HCEC 1CT (cell line): ENCODE measurements around the gene ACHE.
"Not testable (repeated sequence)": the region's sequence is repeated elsewhere in the genome, so short reads cannot be mapped to it uniquely, and the experiment has no call there.

ENCODE experiments used
- DNase-seq: peaks from one replicate; pipeline ENCODE4 v3.0.0-alpha.2; 2017

Gene ACHE

DNA sequence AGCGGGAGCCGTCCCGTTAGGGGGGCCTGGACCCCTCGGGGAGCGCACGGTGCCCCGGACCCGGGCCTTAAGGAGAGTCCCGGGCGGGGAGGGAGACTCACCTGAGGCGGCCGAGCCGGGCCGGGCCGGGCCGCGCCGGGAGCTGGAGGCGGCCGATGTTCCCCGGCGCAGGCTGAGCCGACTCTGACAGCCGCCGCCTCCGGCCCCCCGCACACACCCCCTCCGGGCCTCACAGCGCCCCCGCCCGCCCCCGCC is at the start of gene ACHE:
TSS of gene ACHE (minus strand) at position 188 of the 255 bp plus-strand sequence. CDS start 1,656 bp downstream, outside the sequence.
- DNase-seq: no peak

DNA sequence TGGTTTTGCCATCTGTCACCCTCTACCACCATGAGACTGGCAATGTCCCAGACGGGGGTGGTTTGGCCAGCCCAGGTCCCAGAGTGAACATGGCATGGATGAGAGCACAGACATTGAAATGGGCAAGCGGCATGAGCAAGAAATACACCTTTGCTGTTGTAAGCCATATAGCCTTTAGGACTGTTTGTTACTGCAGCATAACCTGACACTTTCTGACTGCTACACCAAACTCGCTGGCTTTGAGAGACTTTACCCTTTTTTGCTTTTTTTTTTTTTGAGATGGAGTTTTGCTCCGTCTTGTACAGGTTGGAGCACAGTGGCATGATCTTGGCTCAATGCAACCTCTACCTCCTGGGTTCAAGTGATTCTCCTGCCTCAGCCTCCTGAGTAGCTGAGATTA is 48.5 kb upstream of the ACHE start:
- no peak for DNase-seq

DNA sequence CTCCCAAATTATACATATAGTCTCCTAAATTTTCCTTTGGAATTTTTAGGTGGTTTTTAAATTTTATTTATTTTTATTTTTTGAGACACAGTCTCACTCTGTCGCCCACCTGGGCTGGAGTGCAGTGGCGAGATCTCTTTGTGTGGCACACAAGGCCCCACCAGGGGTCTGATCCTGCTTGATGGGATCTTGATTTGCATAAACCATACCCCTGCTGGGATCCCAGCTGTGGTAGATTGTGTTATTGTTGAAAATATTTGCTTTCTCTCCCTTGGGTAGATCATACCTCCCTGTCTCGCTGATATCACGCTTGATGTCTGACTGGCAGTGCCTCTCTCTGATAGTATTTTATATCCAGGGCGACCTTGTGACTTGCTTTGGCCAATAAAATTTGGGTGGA is 48.0 kb upstream of the ACHE start:
- DNase-seq: no peak

DNA sequence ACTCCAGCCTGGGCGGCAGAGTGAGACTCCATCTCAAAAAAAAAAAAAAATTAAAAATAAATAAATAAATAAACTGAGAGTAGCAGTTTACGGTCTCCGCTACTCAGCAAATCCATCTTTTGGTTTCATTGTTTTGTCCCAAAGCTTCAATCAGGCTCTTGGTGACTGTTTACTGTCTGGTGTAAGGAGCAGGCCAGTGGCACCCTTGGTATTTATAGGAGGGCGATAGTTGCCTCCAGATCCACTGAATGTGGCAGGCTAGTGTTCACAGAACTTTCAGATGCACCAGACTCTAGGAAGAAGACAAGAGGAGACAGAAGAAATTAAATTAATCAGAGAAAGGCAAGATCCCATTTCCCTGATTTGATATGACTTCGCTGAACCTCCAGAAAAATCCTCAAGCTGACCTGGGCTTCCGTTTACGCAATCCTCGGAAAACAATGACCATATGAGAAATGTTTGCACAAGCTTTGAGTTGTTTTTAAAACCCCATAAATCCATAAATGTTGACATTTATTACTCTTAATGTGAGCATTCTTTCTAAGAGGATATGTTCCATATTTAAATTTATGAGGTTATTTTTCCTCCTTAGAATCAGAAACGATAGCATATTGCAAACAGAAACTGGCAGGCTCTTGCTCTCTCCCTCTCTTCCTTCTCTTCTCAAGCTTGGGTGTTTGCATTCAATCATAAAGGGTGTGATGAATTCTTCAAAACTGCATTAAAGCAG is 46.5 kb upstream of the ACHE start:
- DNase-seq: peak; percentile 44

DNA sequence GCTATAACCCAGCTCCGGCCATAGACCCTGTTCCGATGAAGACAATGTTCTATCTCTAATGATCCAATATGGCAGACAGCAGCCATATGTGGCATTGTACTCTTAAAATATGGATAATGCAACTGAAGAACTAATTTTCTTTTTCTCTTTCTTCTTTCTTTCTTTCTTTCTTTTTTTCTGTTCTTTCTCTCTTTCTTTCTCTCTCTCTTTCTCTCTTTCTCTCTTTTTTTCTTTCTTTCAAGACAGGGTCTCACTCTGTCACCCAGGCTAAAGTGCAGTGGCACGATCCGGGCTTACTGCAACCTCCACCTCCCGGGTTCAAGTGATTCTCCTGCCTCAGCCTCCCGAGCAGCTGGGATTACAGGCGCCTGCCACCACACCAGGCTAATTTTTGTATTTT is 40.5 kb upstream of the ACHE start:
- not testable (repeated sequence) for DNase-seq

DNA sequence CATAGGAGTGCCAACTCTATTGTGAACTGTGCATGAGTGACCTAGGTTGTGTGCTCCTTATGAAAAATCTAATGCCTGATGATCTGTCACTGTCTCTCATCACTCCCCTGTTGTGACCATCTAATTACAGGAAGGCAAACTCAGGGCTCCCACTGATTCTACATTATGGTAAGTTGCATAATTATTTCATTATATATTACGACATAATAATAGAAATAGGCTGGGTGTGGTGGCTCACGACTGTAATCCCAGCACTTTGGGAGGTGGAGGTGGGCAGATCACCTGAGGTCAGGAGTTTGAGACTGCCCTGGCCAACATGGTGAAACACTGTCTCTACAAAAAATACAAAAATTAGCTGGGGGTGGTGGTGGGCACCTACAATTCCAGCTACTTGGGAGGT is 39.7 kb upstream of the ACHE start:
- not testable (repeated sequence) for DNase-seq

DNA sequence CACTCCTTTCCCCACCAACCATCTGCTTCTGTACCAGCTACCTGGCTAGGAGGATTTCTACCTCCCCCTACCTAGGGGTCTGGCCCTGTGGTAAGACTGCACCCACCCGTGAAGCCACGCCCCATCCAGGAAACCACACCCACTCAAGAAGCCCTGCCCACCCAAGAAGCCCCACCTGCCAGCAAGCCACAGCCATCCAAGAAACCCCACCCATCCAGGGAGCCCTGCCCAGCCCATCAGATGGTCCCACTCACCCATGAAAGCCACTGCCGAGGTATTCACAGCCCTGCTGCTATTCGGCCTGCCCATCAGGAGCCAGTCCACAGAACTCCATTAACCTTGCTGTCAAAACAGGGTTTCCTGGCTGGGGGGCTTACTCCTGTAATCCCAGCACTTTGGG is 38.0 kb upstream of the ACHE start:
- DNase-seq: no peak

DNA sequence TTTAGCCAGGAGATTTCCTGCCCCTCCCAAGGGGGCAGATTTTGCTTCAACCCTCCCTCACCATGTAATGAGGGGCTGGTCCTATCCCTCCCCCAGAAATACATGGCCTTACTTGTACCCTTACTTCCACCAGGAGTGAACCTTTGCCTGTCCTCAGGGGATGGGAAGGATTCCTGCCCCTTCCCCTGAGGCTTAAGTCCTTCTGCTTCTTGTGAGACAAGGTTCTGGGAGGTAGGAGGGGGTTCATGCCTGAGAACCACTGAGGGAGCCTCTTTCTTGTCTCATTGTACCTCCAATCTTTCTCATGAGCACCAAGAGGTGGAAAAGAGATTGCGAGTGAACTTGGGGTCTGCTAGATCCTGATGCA is 34.1 kb upstream of the ACHE start:
- no peak for DNase-seq

DNA sequence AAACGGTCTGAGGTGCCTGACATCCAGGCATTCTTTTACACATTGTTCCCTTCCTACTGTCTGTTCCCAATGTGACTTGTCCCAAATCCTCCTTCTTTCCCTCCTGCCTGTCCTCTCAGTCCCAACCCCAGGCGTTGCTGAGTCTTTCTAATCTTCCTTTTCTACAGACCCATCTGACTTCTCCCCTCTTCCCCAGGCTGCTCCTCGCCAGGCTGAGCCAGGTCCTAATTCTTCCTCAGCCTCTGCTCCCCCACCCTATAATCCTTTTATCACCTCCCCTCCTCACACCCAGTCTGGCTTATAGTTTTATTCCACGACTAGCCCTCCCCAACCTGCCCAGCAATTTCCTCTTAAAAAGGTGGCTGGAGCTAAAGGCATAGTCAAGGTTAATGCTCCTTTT is 27.9 kb upstream of the ACHE start:
- not testable (repeated sequence) for DNase-seq

DNA sequence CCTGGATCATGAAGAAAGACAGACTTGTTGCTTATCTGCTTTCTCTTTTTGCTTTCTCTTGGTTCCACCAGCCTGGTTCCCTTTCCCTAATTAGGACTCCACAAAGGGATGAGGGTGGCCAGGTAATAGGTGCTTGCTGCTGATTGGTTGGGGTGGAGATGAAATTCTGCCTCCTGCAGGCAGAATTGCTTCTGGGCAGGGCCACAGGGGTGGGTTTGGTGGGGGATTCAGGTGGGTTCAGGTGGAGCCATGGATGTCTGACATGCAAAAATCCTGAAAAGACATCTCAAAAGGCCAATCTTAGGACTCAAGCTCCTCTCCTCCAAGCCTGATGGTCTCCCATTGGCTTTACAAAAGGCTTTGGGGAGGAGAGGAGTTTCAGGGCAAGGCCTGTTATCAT is 25.4 kb upstream of the ACHE start:
- no peak for DNase-seq

DNA sequence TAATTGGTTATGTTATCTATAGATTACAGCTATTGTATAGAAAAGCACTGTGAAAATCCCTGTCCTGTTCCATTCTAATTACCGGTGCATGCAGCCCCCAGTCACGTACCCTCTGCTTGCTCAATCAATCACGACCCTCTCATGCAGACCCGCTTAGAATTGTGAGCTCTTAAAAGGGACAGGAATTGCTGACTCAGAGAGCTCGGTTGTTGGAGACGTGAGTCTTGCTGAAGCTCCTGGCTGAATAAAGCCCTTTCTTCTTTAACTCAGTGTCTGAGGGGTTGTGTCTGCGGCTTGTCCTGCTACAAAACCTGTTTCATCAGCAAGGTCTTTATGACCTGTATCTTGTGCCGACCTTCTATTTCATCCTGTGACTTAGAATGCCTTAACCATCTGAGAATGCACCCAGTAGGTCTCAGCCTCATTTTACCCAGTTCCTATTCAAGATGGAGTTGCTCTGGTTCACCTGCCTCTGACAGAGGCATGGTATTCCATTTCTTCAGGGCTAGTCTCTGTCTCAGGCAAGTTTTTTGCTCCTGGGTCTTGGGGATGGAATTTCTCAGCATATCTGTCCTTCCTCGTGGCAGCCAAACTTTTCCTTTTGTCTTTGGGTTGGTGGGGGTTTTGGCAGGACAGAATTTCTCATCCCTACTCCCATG is 24.2 kb upstream of the ACHE start:
- not testable (repeated sequence) for DNase-seq

DNA sequence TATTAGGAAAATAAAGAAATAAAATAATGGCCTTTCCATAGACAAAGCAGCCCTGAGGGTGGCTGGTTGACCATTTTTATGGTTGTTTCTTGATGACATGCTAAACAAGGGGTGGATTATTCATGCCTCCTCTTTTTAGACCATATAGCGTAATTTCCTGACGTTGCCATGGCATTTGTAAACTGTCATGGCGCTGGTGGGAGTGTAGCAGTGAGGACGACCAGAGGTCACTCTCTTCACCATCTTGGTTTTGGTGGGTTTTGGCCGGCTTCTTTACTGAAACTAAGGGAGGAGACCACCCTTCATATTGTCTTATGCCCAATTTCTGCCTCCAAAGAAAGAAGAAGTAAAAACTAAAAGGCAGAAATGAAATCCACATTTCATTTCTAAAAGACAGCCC is 23.6 kb upstream of the ACHE start:
- not testable (repeated sequence) for DNase-seq

DNA sequence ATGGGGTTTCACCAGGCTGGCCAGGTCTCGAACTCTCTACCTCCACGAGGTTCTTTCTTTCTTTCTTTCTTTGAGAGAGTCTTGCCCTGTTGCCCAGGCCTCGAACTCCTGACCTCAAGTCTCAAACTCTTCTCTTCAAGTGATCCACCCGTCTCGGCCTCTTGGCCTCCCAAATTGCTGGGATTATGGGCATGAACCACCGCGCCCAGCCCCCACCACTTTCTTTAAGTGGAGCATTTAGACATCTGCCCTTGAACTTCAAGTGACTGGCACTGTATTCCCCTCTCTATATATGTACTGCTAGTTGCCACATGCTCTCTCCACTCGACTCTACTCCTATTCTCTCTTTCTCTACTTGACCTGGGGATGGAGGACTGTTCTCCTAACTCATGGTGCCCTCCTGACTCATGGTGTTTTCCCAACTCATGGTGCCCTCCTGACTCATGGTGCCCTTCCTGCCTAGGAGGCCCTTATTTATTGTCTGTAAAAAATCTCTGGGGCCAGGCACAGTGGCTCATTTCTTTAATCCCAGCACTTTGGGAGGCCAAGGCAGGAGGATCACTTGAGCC is 19.3 kb upstream of the ACHE start:
- DNase-seq: no peak

DNA sequence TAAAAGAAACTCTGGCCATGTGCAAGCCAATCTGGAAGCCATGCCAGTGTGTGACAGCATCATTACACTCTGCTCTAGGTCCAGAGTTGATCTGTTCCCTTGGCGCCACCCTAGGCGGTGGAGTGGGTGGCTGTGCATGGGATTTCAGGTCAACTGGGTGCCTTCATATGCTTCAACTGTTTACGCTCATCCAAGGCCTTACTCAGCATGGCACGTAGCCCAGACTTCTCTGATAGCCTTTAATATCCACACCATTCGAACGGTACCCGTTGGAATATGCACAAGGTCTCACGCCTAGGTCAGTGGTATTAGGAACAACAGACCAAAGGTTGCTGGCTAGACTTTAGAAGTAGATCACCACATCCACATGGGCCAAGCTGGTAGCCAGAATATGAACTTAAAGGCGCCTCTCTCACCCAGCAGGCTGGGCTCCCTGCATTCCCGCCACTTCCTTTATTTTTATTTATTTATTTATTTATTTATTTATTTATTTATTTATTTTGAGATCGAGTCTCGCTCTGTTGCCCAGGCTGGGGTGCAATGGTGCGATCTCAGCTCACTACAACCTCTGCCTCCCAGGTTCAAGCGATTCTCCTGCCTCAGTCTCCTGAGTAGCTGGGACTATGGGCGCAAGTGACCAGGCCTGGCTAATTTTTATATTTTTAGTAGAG is 18.7 kb upstream of the ACHE start:
- no peak for DNase-seq

DNA sequence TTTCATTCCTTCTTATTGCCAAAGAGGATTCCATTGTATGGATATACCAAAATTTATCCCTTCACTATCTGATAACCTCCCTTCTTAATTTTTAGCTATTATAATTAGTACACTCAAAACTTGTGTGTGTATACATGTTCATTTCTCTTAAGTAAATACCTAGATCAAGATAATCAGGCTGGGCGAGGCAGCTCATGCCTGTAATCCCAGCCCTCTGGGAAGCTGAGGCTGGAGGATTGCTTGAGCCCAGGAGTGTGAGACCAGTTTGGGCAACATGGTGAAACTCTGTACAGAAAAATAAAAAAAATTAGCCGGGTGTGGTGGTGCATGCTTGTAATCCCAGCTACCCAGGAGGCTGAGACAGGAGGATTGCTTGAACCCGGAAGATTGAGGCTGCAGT is 15.8 kb upstream of the ACHE start:
- no peak for DNase-seq

DNA sequence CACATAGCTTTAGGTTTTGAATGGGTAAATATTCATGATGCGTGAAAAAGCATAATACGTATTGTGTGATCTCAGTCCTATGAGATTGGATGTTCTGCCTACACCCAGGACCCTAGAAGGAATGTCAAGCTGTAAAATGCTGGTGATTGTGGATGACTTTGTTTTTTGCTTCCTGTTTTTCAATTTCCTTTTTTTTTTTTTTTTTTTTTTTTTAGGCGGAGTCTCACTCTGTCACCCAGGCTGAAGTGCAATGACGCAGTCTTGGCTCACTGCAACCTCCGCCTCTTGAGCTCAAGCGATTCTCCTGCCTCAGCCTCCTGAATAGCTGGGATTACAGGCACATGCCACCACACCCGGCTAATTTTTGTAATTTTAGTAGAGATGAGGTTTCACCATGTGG is 14.8 kb upstream of the ACHE start:
- not testable (repeated sequence) for DNase-seq

DNA sequence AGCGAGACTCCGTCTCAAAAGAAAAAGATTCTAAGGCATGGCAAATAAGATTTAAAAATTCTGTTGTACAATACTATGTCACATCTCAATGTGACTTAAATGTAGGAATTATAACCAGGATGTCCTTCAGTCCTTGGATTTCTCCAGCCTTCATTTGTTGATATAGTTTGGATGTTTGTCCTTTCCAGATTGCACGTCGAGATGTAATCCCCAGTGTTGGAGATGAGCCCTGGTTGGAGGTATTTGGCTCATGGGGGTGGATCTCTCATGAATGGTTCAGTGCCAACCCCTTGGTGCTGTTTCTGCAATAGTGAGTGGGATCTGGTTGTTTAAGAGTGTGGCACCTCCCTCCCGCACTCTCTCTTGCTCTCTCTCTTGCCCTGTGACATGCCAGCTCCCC is 12.8 kb upstream of the ACHE start:
- no peak for DNase-seq

DNA sequence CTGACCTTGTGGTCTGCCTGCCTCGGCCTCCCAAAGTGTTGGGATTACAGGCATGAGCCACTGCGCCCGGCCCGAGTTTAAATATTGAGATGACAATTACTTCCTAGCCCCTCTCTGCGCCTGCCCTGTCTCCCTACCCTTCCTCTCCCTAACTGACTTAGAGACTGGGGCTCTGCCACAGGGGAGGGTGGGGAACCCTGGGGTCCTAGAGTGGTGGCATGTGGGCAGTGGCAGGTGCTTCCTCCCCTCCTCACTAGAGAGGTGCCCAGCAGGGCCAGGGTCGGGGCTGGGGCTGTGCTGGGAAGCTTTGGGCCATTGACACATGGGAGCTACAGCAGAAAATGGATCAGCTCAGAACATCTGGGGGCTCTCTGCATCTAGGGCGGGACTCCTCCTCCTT is 7.0 kb upstream of the ACHE start:
- no peak for DNase-seq

DNA sequence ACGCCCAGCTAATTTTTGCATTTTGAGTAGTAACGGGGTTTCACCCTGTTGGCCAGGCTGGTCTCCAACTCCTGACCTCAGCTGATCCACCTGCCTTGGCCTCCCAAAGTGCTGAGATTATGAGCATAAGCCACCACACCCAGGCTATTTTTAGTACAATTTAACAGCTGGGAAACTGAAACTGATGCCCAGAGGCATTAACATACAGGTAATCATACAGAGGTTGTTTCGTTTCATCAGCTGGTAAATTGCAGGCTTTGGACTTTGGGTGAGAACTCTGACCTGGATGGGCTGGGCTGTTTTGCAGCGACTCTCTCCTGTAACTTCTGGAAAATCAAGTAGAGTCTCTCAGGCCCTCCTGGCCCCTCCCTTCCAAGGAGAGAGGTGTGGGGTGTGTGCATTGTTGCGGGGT is 6.2 kb upstream of the ACHE start:
- DNase-seq: no peak

DNA sequence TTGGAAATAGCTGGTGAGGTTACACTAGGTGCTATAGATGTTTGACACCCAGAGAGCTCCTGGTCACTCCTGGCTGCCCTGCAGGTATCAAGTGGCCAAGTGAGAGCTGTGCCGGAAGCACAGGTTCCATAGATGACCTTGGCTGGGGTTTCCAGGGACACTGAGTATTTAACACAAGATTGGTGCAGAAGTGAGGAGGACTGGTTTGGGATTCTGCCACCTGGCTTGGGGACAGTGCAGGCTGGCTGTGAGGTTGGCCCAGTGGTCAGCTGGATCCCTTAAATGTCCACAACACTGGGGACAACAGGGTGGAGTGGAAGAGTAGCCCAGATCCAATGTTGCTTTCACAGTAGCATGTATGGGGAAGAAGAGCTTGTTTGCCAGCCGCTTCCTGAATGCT is 5.3 kb upstream of the ACHE start:
- no peak for DNase-seq

DNA sequence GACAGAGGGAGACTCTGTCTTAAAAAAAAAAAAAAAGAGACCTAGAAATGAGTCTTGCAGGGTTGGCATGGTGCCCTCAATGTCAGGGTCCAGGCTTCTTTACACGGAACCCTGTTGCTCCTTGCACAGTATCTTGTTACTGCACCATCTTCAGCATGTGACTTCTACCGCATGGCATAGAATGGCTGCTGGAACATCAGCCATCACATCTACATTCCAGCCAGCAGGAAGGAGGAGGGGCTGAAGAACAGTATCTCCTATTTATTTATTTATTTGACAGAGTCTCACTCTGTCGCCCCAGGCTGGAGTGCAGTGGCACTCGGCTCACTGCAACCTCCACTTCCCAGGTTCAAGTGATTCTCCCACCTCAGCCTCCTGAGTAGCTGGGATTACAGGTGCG is 3.7 kb upstream of the ACHE start:
- no peak for DNase-seq

DNA sequence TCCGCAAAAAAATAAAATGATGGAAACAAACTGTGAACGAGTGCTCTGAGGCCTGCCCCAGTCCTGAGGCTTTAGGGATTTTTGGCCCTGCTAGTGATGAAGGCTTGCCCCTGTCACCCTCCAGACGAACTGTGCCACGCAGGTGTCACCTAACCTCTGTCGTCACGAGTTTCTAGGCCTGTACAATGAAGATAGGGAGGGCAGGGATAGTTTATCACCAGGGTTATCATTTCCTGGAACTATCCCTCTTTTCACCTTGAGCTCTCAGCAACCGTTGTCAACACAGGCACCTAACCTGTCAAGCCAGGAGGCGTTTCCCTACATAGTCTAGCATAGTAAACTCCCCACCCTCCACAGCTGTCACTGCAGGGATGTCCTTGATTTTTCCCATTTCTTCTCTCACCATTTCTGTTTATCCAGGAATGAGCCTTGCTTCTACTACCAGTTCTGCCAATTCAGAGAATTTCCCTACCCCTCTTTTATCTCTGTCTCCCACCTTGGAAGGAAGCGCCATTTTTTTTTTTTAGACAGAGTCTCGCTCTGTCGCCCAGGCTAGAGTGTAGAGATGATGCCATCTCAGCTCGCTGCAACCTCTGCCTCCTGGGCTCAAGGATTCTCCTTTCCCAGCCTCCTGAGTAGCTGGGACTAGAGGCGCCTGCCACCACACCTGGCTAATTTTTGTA is 2.2 kb upstream of the ACHE start:
- DNase-seq: no peak

DNA sequence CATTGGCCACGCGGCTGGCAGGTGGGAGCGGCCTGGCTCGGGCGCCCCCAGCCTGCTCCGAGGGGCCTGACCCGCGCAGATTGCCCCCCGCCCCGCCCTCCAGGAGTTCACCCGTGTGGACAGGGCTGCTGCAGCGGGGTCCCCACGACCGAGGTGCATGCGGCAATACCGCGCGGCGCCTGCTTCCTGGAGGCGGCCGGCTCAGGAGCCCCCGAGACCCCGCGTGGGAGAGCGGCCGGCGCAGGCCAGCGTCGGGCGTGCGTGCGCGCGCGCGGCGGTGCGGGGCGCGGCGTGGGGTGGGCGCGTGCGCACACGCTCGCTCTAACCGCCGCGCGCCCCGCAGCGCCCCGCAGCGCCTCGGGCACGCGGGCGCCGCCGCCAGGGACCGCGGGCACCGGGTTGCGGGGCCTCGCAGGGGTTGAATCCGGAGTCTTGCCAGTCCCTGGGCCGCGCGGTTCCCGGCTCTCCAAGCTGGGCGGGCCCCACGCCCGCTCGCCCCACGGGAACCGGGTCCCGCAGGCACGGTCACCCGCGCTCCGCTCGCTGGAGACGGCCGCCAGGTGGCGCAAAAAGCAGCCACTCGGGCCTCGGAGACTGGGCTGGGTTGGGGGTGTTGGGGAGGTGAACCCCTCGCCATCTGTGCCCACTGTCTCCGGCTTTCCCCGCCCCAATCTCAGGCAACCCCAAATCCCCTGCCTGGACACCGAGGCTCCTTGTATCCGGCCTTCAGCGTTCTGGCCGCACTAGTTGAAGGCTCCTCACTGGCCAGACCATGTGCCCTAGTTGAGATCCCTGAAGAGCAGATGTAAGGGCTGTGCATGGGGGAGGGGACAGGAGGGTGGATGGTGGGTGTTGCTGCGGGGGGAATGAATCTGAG is 1.3 kb upstream of the ACHE start:
- no peak for DNase-seq
